SK-N-SH (cell line): ENCODE measurements around the gene IRX6. TPM values are rescaled to one million over a fixed set of nuclear protein-coding genes. Genes with fewer than 3 reads are reported as not detected.
A peak's percentile ranks its signal among the peaks of the same experiment; 100 is the strongest.

Experiments
- CTCF ChIA-PET: fragments of 300-600, 350-600 bp; formaldehyde crosslinking; extraction: SDS; loops from one replicate; lab custom pipeline; 2021; lab: Yijun Ruan, JAX
- POLR2A ChIA-PET: fragments of 350-600 bp; sonication (Branson Sonifier 250); formaldehyde crosslinking; extraction: SDS; loops from one replicate; lab custom pipeline; 2020; ENCODE audit warnings: antibody characterized with exemption, inconsistent platforms; lab: Yijun Ruan, JAX
- DNase-seq: peaks from one replicate; pipeline ENCODE4 v3.0.0; 2012
- H2AFZ ChIP-seq: fragments of 200-600 bp; sonication (generic); 2 replicates; pipeline ENCODE4 v1.8.1; 2016; ENCODE audit warnings: antibody characterized with exemption, mild to moderate bottlenecking, low read depth
- H3F3A ChIP-seq: fragments of 200-600 bp; sonication (generic); replicated peaks from 2 replicates; pipeline ENCODE3; 2016; ENCODE audit warnings: antibody characterized with exemption, mild to moderate bottlenecking; ENCODE audit not compliant: insufficient read depth
- H3K27ac ChIP-seq, 2 experiments: fragments of 200-500 bp in 1 of 2; fragments of 200-600 bp in 1 of 2; sonication (Bioruptor generic) in 1 of 2; sonication (generic), shearing (Covaris generic) in 1 of 2; 2 replicates each; pipeline versions ENCODE4 v1.5.1 to v1.6.1; 2014 to 2016; ENCODE audit warnings: low read depth in 2 of 2, inconsistent platforms in 1 of 2, low read length in 1 of 2, mild to moderate bottlenecking in 1 of 2, mixed read lengths in 1 of 2
- H3K27me3 ChIP-seq: fragments of 200-600 bp; sonication (generic), shearing (Covaris generic); 2 replicates; pipeline ENCODE4 v1.6.1; 2016; ENCODE audit warnings: mixed run types; ENCODE audit not compliant: insufficient read depth
- H3K36me3 ChIP-seq, 2 experiments: fragments of 200-500 bp in 1 of 2; fragments of 200-600 bp in 1 of 2; sonication (Bioruptor generic) in 1 of 2; sonication (generic) in 1 of 2; replicated peaks in 1 of 2; 2 replicates each; pipeline versions ENCODE3 to v1.5.1; 2014 to 2016; ENCODE audit warnings: low read length in 1 of 2, mild to moderate bottlenecking in 1 of 2; ENCODE audit not compliant: insufficient read depth in 2 of 2, control insufficient read depth in 1 of 2
- H3K4me1 ChIP-seq, 2 experiments: fragments of 200-500 bp in 1 of 2; fragments of 200-600 bp in 1 of 2; sonication (Bioruptor generic) in 1 of 2; sonication (generic), shearing (Covaris generic) in 1 of 2; 2 replicates each; pipeline versions ENCODE4 v1.5.1 to v1.6.1; 2014 to 2016; ENCODE audit warnings: low read depth in 1 of 2, low read length in 1 of 2, mixed run types in 1 of 2; ENCODE audit not compliant: insufficient read depth in 2 of 2, control insufficient read depth in 1 of 2
- H3K4me2 ChIP-seq: fragments of 200-600 bp; sonication (generic), shearing (Covaris generic); 2 replicates; pipeline ENCODE4 v1.6.1; 2017; ENCODE audit warnings: mixed run types
- H3K4me3 ChIP-seq, 2 experiments: fragments of 200-500 bp in 1 of 2; fragments of 200-600 bp in 1 of 2; sonication (Bioruptor generic) in 1 of 2; sonication (generic), shearing (Covaris generic) in 1 of 2; 2 replicates each; pipeline versions ENCODE4 v1.5.1 to v1.8.1; 2014 to 2016; ENCODE audit warnings: low read depth in 2 of 2, inconsistent platforms in 1 of 2, low read length in 1 of 2, mild to moderate bottlenecking in 1 of 2, mixed read lengths in 1 of 2, moderate library complexity in 1 of 2
- H3K79me2 ChIP-seq: fragments of 200-600 bp; sonication (generic); 2 replicates; pipeline ENCODE4 v1.8.1; 2017; ENCODE audit warnings: mild to moderate bottlenecking; ENCODE audit not compliant: insufficient read depth
- H3K9ac ChIP-seq: fragments of 200-600 bp; sonication (generic); 2 replicates; pipeline ENCODE4 v1.6.1; 2017; ENCODE audit warnings: mixed run types
- H3K9me2 ChIP-seq: fragments of 200-600 bp; sonication (generic); 2 replicates; pipeline ENCODE4 v1.6.1; 2017; ENCODE audit warnings: mixed run types
- H3K9me3 ChIP-seq: fragments of 200-600 bp; sonication (generic); 2 replicates; pipeline ENCODE4 v1.6.1; 2017; ENCODE audit warnings: mixed run types, mild to moderate bottlenecking, moderate library complexity
- H4K20me1 ChIP-seq: fragments of 200-600 bp; sonication (generic); 2 replicates; pipeline ENCODE4 v1.6.1; 2017; ENCODE audit warnings: mild to moderate bottlenecking, mixed run types; ENCODE audit not compliant: insufficient read depth
- CHD2 ChIP-seq: fragments of 150-350 bp; IDR thresholded peaks from 2 replicates; pipeline ENCODE4 v1.6.1; 2018; ENCODE audit warnings: low read length; ENCODE audit not compliant: partially characterized antibody
- CTCF ChIP-seq: fragments of 200-600 bp; sonication (generic); IDR thresholded peaks from 2 replicates; pipeline ENCODE4 v1.6.1; 2017; ENCODE audit warnings: antibody characterized with exemption, mild to moderate bottlenecking, moderate library complexity
- EZH2phosphoT487 ChIP-seq: fragments of 200-600 bp; sonication (generic); IDR thresholded peaks from 2 replicates; pipeline ENCODE4 v1.6.1; 2017; ENCODE audit warnings: low read depth, mixed run types, mild to moderate bottlenecking, antibody characterized with exemption, moderate library complexity, borderline replicate concordance
- FOXJ3 ChIP-seq: sonication (generic); formaldehyde crosslinking; IDR thresholded peaks from 2 replicates; pipeline ENCODE4 v1.5.1; 2020; ENCODE audit warnings: mild to moderate bottlenecking, missing genetic modification reagents
- FOXM1 ChIP-seq: IDR thresholded peaks from 2 replicates; pipeline ENCODE4 v1.4.0; 2012; ENCODE audit warnings: low read depth, mild to moderate bottlenecking
- GABPA ChIP-seq: IDR thresholded peaks from 2 replicates; pipeline ENCODE4 v1.4.0; 2012; ENCODE audit warnings: low read depth, mild to moderate bottlenecking
- GATA2 ChIP-seq: sonication (generic); formaldehyde crosslinking; IDR thresholded peaks from 2 replicates; pipeline ENCODE4 v1.5.0; 2020; ENCODE audit warnings: mild to moderate bottlenecking, missing genetic modification reagents
- MEF2A ChIP-seq: IDR thresholded peaks from 2 replicates; pipeline ENCODE4 v1.4.0; 2012; ENCODE audit warnings: low read depth, borderline replicate concordance
- PBX3 ChIP-seq: IDR thresholded peaks from 2 replicates; pipeline ENCODE4; 2012
- POLR2AphosphoS5 ChIP-seq: IDR thresholded peaks from 2 replicates; pipeline ENCODE4 v1.6.1; 2012; ENCODE audit warnings: low read depth, low read length
- RAD21 ChIP-seq: IDR thresholded peaks from 2 replicates; pipeline ENCODE4 v1.6.1; 2012; ENCODE audit warnings: mild to moderate bottlenecking, low read length
- SIN3A ChIP-seq: IDR thresholded peaks from 2 replicates; pipeline ENCODE4 v1.6.1; 2012; ENCODE audit warnings: low read depth, mild to moderate bottlenecking, low read length, moderate library complexity, borderline replicate concordance
- TAF1 ChIP-seq: IDR thresholded peaks from 2 replicates; pipeline ENCODE4 v1.6.1; 2012; ENCODE audit warnings: low read depth, mild to moderate bottlenecking, low read length, moderate library complexity, borderline replicate concordance
- USF1 ChIP-seq: IDR thresholded peaks from 2 replicates; pipeline ENCODE4 v1.4.0; 2012; ENCODE audit warnings: low read depth, borderline replicate concordance
- ZBTB33 ChIP-seq: IDR thresholded peaks from 2 replicates; pipeline ENCODE4 v1.4.0; 2012; ENCODE audit warnings: low read depth, borderline replicate concordance
- WGBS: methylation state at CpG from one replicate; pipeline ENCODE4 v1.1.6; 2017; ENCODE audit warnings: low lambda C conversion rate; 5-methylcytosine and 5-hydroxymethylcytosine counted together
- polyA plus RNA-seq, 3 experiments: library from polyadenylated mRNA; depleted of rRNA; stranded (reverse); fragments of >200 nt; gene quantifications; 2 replicates each; pipeline ENCODE4 v1.2.3, GENCODE V29; 2012

IRX6 gene
- polyA plus RNA-seq, 1 of the 3 experiments (the other 2 are of a cell fraction) = not detected

GRCh38 chr16:55284718-55285099, 39.3 kb upstream of the IRX6 start:
- Histone ChIP-seq H3K9me2 (no peaks in the 10 kb centered on the region), H3K4me1 (peaks cover 0 to 41% of the 10 kb centered on the region in 2 experiments; a peak in 2 of 4 replicates), H3K9ac (no peak overlapping the region), H3K27ac (peak overlapping the region in 1 of 2 experiments; percentile 99; a peak in 2 of 4 replicates), H2AFZ (no peak overlapping the region), H4K20me1 (no peaks in the 10 kb centered on the region), H3F3A (no peaks in the 10 kb centered on the region), H3K36me3 (no peaks in the 10 kb centered on the region), H3K27me3 (no peaks in the 10 kb centered on the region), H3K4me3 (no peak overlapping the region; a peak in 1 of 4 replicates), H3K79me2 (no peaks in the 10 kb centered on the region), H3K9me3 (no peaks in the 10 kb centered on the region), H3K4me2 (no peak overlapping the region)
- 21% methylated on average over 6 of the region's 6 CpGs for WGBS
- ChIA-PET CTCF (interaction anchor here (0.6 to 2.0 kb wide), 9 partner anchors 9 to 1735 kb away, joined by 3 to 10 read pairs (median 5); partner anchors contain the start of gene IRX6), POLR2A (no interaction called here)
- DNase-seq = no peak
- TF ChIP-seq POLR2AphosphoS5 = no peak
- no peak for TF ChIP-seq USF1
- TF ChIP-seq RAD21 = no peak
- TF ChIP-seq PBX3 = no peak
- TF ChIP-seq GABPA = no peak
- TF ChIP-seq CTCF = no peak
- no peak for TF ChIP-seq SIN3A
- no peak for TF ChIP-seq EZH2phosphoT487
- no peak for TF ChIP-seq GATA2 (CRISPR knock-in tag)
- no peak for TF ChIP-seq ZBTB33
- no peak for TF ChIP-seq TAF1
- no peak for TF ChIP-seq FOXM1
- no peak for TF ChIP-seq FOXJ3 (CRISPR knock-in tag)
- TF ChIP-seq MEF2A = no peak
- no peak for TF ChIP-seq CHD2
